Activated T-helper 1 cell treated with anti-CD3 and anti-CD28 coated beads, Interleukin-2, amount 50 U/mL, for 16 hours (primary cell): ENCODE results near the gene CACNB1.

Experiments
- DNase-seq, 2 donors: peaks; one replicate each; pipeline ENCODE4 v3.0.0-alpha.2; 2020; ENCODE audit warnings: low read depth in 1 of 2, low spot score in 1 of 2

CACNB1 gene

GRCh38 chr17:39197380-39198185 is at the start of gene CACNB1:
Gene CACNB1, minus strand, starts transcription at chr17:39197669. Its CDS starts 174 bp downstream, at chr17:39197495.
- peak; percentile 40 to 60 for DNase-seq

GRCh38 chr17:39246274-39246673 is 48.8 kb upstream of the CACNB1 start:
- DNase-seq: no peak

- peak; percentile 72 to 81 for DNase-seq
Observed at GRCh38 chr17:39244600-39245570, 47.4 kb upstream of the CACNB1 start.

GRCh38 chr17:39244016-39244599 is 46.6 kb upstream of the CACNB1 start:
- DNase-seq: no peak

- no peak for DNase-seq
Observed at GRCh38 chr17:39243155-39243554, 45.7 kb upstream of the CACNB1 start.

- DNase-seq: no peak
Observed at GRCh38 chr17:39240631-39241030, 43.2 kb upstream of the CACNB1 start.

- peak; percentile 35 to 51 for DNase-seq
Observed at GRCh38 chr17:39239640-39240314, 42.3 kb upstream of the CACNB1 start.

GRCh38 chr17:39238311-39238972 is 41.0 kb upstream of the CACNB1 start:
- peak; percentile 56 to 57 for DNase-seq

- DNase-seq: no peak
Observed at GRCh38 chr17:39237586-39237985, 40.1 kb upstream of the CACNB1 start.

GRCh38 chr17:39236981-39237441 is 39.5 kb upstream of the CACNB1 start:
- DNase-seq: no peak

GRCh38 chr17:39236450-39236927 is 39.0 kb upstream of the CACNB1 start:
- DNase-seq: no peak

- no peak for DNase-seq
Observed at GRCh38 chr17:39235555-39236449, 38.3 kb upstream of the CACNB1 start.

GRCh38 chr17:39231591-39232551 is 34.4 kb upstream of the CACNB1 start:
- peak; percentile 23 to 27 for DNase-seq

- DNase-seq: no peak
Observed at GRCh38 chr17:39231091-39231561, 33.7 kb upstream of the CACNB1 start.

- no peak for DNase-seq
Observed at GRCh38 chr17:39230361-39230760, 32.9 kb upstream of the CACNB1 start.

- no peak for DNase-seq
Observed at GRCh38 chr17:39229274-39229913, 31.9 kb upstream of the CACNB1 start.

GRCh38 chr17:39227364-39227919 is 30.0 kb upstream of the CACNB1 start:
- no peak for DNase-seq
